Fibroblast of pulmonary artery (primary cell): ENCODE data around the gene GINS3.

Experiments used
- DNase-seq: peaks from one replicate; pipeline ENCODE4 v3.0.0-alpha.2; 2010; ENCODE audit warnings: low read depth
- H3K4me3 ChIP-seq: replicated peaks from 2 replicates; pipeline ENCODE4 v1.5.1; 2011; ENCODE audit warnings: low read depth, mild to moderate bottlenecking, control low read depth, low read length, moderate library complexity
- CTCF ChIP-seq: IDR thresholded peaks from 2 replicates; pipeline ENCODE4 v1.5.1; 2011; ENCODE audit warnings: mild to moderate bottlenecking, control low read depth, low read length, inconsistent platforms; ENCODE audit errors: missing control alignments

GINS3 gene

GRCh38 chr16:58417600-58417999 is 25.3 kb downstream of the GINS3 start:
- DNase-seq, result no peak
- H3K4me3 ChIP-seq, result no peak overlapping the region
- no peak for TF ChIP-seq CTCF

- TF ChIP-seq CTCF, result no peak
- DNase-seq, result no peak
- no peak overlapping the region for H3K4me3 ChIP-seq
Observed at GRCh38 chr16:58418026-58418425, 25.8 kb downstream of the GINS3 start.

GRCh38 chr16:58418601-58419000 is 26.3 kb downstream of the GINS3 start:
- peak; percentile 22 for DNase-seq
- H3K4me3 ChIP-seq, result no peak overlapping the region
- TF ChIP-seq CTCF, result no peak

- TF ChIP-seq CTCF, result no peak
- no peak for DNase-seq
- no peak overlapping the region for H3K4me3 ChIP-seq
Observed at GRCh38 chr16:58419241-58419990, 27.1 kb downstream of the GINS3 start.

- DNase-seq, result no peak
- H3K4me3 ChIP-seq, result no peak overlapping the region
- TF ChIP-seq CTCF, result no peak
Observed at GRCh38 chr16:58421059-58421458, 28.8 kb downstream of the GINS3 start.

- no peak for TF ChIP-seq CTCF
- DNase-seq, result peak; percentile 29
Observed at GRCh38 chr16:58421529-58421928, 29.3 kb downstream of the GINS3 start.

GRCh38 chr16:58422809-58423208 is 30.5 kb downstream of the GINS3 start:
- no peak overlapping the region for H3K4me3 ChIP-seq
- no peak for TF ChIP-seq CTCF
- DNase-seq, result peak; percentile 26

More at GRCh38 chr16:58421529-58421928, 29.3 kb downstream of the GINS3 start:
- no peak overlapping the region for H3K4me3 ChIP-seq
